Heart left ventricle (tissue), 13 donors: ENCODE results near the gene TRIP13.
"Not testable (repeated sequence)": the region's sequence is repeated elsewhere in the genome, so short reads cannot be mapped to it uniquely, and the experiment has no call there.

ENCODE experiments used
- POLR2A ChIP-seq, 2 donors: fragments of 450-650 bp; IDR thresholded peaks; one replicate each; pipeline ENCODE4 v1.6.1; 2017; ENCODE audit warnings: antibody characterized with exemption in 2 of 2, mild to moderate bottlenecking in 2 of 2, moderate library complexity in 2 of 2
- TF ChIP-seq, protein P1 (sequence below), 12 donors: fragments of 200-600 bp; sonication (generic) in 4 of 12; IDR thresholded peaks; one replicate each; pipeline versions ENCODE4 v1.5.0 to v1.8.0; 2018 to 2022; ENCODE audit warnings: antibody characterized with exemption in 12 of 12, mild to moderate bottlenecking in 5 of 12
- donor health status: ischemic (EF 13 %, LVEDD 7.1; RV severe dilation, severe dysfunction).
- donor health status: DM: no; HTN: yes; CAD: no.
- donor health status: DM: no; HTN: no; CAD: no.
- donor health status: ischemic (EF 25% LVEDD 6.9; RV normal size, moderate dysfunction).
- donor health status: ischemic (EF 25% LVEDD 5.7; RV mildly dilated, moderate dysfunction).
- donor health status: ischemic (EF 35%, LVEDD 5.7; RV mildly dilated, moderate dysfunction).
- donor health status: nonischemic (EF 11% LVEDD 7.7; RV severe dilation, severe dysfunction).
- donor health status: DM: yes; HTN: yes; CAD: no.
- donor health status: PGD.
- donor health status: ischemic (EF 29% LVEDD 5.4; RV normal size, mild dysfunction).
- donor health status: nonischemic (EF 23%, LVEDD 6.1; RV moderate dilation, normal function).

- TF ChIP-seq POLR2A (IDR thresholded peaks at IDR 0.05) = not testable (repeated sequence)
- TF ChIP-seq, protein P1, sequence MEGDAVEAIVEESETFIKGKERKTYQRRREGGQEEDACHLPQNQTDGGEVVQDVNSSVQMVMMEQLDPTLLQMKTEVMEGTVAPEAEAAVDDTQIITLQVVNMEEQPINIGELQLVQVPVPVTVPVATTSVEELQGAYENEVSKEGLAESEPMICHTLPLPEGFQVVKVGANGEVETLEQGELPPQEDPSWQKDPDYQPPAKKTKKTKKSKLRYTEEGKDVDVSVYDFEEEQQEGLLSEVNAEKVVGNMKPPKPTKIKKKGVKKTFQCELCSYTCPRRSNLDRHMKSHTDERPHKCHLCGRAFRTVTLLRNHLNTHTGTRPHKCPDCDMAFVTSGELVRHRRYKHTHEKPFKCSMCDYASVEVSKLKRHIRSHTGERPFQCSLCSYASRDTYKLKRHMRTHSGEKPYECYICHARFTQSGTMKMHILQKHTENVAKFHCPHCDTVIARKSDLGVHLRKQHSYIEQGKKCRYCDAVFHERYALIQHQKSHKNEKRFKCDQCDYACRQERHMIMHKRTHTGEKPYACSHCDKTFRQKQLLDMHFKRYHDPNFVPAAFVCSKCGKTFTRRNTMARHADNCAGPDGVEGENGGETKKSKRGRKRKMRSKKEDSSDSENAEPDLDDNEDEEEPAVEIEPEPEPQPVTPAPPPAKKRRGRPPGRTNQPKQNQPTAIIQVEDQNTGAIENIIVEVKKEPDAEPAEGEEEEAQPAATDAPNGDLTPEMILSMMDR (IDR thresholded peaks at IDR 0.05) = not testable (repeated sequence)
Measured at GRCh38 chr5:918717-919116, 26.0 kb downstream of the TRIP13 start.
